ENCODE results near the gene PRG3.
"Not testable (repeated sequence)": the region's sequence is repeated elsewhere in the genome, so short reads cannot be mapped to it uniquely, and the experiment has no call there.

PRG3 gene

DNA sequence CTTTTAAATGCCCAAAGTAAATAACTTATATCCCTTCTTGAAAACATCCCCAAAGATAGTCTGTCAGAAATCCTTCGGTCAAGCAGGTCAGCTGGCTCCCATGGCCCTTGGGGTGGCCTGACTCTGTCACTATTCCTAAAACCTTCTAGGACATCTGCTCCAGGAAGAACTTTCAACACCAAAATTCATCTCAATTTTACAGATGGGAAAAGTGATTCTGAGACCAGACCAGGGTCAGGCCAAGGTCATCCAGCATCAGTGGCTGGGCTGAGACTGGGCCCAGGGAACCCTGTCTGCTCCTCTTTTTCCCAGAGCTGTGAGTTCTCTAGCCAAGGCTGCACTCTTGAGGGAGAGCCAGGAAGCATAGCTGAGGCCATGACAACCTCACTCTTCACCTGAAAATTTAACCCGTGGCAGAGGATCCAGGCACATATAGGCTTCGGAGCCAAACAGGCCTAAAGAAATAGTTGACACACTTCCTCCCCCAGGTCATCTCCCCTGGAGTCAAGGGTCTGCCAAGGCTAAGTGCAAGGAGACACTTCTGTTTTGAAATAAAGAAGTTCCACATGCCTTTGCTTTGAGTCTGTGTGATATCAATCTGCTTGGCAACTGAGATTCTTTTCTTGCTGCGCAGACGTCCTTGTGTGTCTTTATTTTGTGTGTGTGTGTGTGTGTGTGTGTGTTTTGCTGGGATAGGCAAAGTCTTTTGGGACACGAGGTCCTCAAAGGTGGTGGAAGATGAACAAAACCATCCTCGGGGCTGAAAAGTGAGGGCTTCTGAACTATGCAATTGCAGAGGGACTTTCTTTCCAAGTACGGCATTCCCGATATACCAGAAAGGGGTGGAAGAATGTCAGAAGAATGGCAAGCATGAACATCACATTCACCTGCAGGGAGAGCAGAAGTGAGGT, 26.3 kb upstream of the PRG3 start:
- ChIA-PET POLR2A (interaction anchor here (1.8 kb wide), 1 partner anchor 17 kb away, joined by 11 read pairs; no protein-coding TSS in a partner anchor), CTCF (interaction anchor here (1.5 to 2.0 kb wide), 3 partner anchors 11 to 86 kb away, joined by 3 to 8 read pairs (median 3); no protein-coding TSS in a partner anchor)
- DNase-seq (ENCODE audit: extremely low spot score) = no peak
- TF ChIP-seq, protein P1, sequence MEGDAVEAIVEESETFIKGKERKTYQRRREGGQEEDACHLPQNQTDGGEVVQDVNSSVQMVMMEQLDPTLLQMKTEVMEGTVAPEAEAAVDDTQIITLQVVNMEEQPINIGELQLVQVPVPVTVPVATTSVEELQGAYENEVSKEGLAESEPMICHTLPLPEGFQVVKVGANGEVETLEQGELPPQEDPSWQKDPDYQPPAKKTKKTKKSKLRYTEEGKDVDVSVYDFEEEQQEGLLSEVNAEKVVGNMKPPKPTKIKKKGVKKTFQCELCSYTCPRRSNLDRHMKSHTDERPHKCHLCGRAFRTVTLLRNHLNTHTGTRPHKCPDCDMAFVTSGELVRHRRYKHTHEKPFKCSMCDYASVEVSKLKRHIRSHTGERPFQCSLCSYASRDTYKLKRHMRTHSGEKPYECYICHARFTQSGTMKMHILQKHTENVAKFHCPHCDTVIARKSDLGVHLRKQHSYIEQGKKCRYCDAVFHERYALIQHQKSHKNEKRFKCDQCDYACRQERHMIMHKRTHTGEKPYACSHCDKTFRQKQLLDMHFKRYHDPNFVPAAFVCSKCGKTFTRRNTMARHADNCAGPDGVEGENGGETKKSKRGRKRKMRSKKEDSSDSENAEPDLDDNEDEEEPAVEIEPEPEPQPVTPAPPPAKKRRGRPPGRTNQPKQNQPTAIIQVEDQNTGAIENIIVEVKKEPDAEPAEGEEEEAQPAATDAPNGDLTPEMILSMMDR (IDR thresholded peaks at IDR 0.05; ENCODE audit: control extremely low read depth, extremely low read depth, low read depth, missing control alignments) = no peak

DNA sequence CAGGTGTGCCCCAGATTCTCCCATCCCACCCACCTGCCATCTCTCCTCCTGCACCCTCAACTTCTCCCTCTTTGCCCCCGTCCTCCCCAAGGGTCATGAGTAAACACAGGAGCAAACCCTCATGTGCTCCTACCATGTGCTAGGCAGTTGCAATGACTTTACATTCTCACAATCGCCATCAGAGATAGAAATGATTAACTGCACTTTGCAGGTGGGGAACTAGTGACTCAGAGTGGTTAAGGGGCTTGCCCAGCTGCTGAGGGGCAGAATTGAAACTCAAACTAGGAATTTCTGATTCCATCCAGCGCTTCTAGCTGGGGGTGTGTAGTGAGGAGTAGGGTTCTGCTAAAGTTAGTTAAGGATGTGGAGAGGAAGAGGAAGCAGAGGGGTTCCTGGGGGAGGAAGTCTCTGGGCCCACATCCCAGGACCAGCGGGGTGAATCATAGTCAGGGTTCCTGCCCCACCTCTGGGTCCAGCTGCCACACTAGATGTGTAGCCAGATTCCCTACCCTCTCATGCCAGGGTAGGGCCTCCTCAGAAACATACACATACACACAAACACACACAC, 25.5 kb upstream of the PRG3 start:
- TF ChIP-seq, protein P1 (IDR thresholded peaks at IDR 0.05; ENCODE audit: control extremely low read depth, extremely low read depth, low read depth, missing control alignments) = no peak
- ChIA-PET POLR2A (interaction anchor here (1.8 kb wide), 1 partner anchor 18 kb away, joined by 11 read pairs; no protein-coding TSS in a partner anchor), CTCF (interaction anchor here (1.4 to 2.0 kb wide), 4 partner anchors 11 to 87 kb away, joined by 3 to 8 read pairs (median 3); no protein-coding TSS in a partner anchor)
- peak; percentile 60 for DNase-seq (ENCODE audit: extremely low spot score)

- no peak for DNase-seq (ENCODE audit: extremely low spot score)
- CTCF ChIA-PET = interaction anchor here (1.0 to 2.0 kb wide), 7 partner anchors 12 to 121 kb away, joined by 3 to 8 read pairs (median 3); no protein-coding TSS in a partner anchor
- POLR2A ChIA-PET = no interaction called here
- TF ChIP-seq, protein P1 (IDR thresholded peaks at IDR 0.05; ENCODE audit: control extremely low read depth, extremely low read depth, low read depth, missing control alignments) = no peak
Measured at GRCh38 chr11:57405271-57405860, 24.4 kb upstream of the PRG3 start.

DNA sequence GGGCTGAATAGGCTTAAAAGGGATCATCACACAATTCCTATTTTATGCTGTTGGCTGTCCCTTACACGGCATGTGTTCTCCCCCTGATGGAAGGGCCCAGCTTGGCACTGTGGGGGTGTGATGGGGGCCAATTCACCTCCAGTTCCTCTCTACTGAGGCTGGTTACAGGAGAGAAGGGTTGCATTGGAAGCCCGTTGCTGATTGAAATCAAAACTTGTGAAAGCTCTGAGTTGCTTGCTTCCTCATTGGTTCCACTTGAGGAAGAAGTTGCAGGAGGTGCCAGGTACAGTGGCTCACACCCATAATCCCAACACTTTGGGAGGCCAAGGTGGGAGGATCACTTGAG, 22.8 kb upstream of the PRG3 start:
- TF ChIP-seq, protein P1 (IDR thresholded peaks at IDR 0.05; ENCODE audit: control extremely low read depth, extremely low read depth, low read depth, missing control alignments) = no peak
- ChIA-PET CTCF (interaction anchor here (0.7 to 1.5 kb wide), 3 partner anchors 9 to 90 kb away, joined by 3 to 4 read pairs (median 4); no protein-coding TSS in a partner anchor), POLR2A (no interaction called here)
- DNase-seq (ENCODE audit: extremely low spot score) = no peak

GRCh38 chr11:57403003-57403801, 22.3 kb upstream of the PRG3 start:
- DNase-seq (ENCODE audit: extremely low spot score) = not testable (repeated sequence)
- CTCF ChIA-PET = interaction anchor here (0.9 to 1.1 kb wide), 2 partner anchors 55 to 90 kb away, joined by 4 to 6 read pairs; no protein-coding TSS in a partner anchor
- POLR2A ChIA-PET = interaction anchor here (0.8 kb wide), 1 partner anchor 21 kb away, joined by 3 read pairs; no protein-coding TSS in a partner anchor

DNA sequence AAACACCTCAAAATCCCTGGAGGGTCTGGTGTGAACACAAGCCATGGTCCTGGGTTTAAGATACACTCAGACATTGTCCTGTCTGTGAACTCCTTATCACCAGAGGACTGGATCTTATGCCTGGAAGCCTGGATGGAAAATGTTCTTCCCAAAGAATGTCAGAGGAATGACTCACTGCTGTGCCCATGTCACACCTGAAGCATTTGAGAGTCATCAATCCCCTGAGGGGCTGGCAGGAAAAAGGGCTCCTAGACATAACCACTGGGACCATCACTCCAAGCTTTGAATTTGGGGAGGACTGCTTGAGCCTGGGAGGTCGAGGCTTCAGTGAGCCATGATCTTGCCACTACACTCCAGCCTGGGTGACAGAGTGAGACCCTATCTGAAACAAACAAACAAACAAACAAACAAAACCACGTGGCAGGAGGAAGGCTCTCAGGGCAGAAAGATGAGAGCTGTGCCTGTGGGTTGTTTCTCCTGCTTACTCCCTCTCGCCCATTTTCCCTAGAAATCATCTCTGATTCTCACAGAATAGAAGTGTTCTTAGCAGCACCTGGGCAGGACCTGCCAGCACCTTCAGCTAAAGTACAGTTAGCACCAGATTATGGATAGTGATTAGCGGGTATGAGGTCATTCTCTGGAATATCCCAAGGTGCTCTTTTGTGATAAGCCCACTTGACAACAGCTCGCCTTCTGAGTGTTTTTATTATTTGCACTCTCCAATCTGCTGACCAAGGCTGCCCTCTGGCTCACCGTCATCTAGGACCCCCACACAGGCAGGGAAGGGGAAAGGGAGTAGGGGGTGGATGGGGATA, 21.4 kb upstream of the PRG3 start:
- ChIA-PET POLR2A (interaction anchor here (0.8 kb wide), 1 partner anchor 22 kb away, joined by 3 read pairs; no protein-coding TSS in a partner anchor), CTCF (interaction anchor here (0.9 kb wide), 2 partner anchors 9 to 56 kb away, joined by 3 to 6 read pairs; no protein-coding TSS in a partner anchor)
- TF ChIP-seq, protein P1 (IDR thresholded peaks at IDR 0.05; ENCODE audit: control extremely low read depth, extremely low read depth, low read depth, missing control alignments) = no peak
- DNase-seq (ENCODE audit: extremely low spot score) = no peak

Data from GM10248 (cell line).